WTC11 (cell line): Measurements from ENCODE around the gene IFFO2. TPM values are rescaled to one million over a fixed set of nuclear protein-coding genes. Genes with fewer than 3 reads are reported as not detected.

Source experiments
- ATAC-seq: fragments of 200-7000 bp; cut with Tn5 transposase; 2 replicates; pipeline ENCODE4 v1.10.0; 2021; ENCODE audit warnings: mild to moderate bottlenecking, moderate library complexity
- CTCF ChIA-PET: fragments of 300-600 bp; sonication (Branson Sonifier 250); formaldehyde crosslinking; loops from one replicate; lab custom pipeline; 2021; ENCODE audit warnings: antibody characterized with exemption; lab: Charles Lee
- POLR2A ChIA-PET: fragments of 350-600 bp; sonication (Branson Sonifier 250); formaldehyde crosslinking; loops from one replicate; lab custom pipeline; 2021; ENCODE audit warnings: antibody characterized with exemption; lab: Charles Lee
- DNase-seq: peaks from one replicate; pipeline ENCODE4 v3.0.0; 2021; ENCODE audit warnings: low spot score
- H3K27ac Mint-ChIP-seq: 2 replicates; pipeline ENCODE4 v1.8.0; 2021; ENCODE audit warnings: mixed read lengths
- H3K27me3 Mint-ChIP-seq: 2 replicates; pipeline ENCODE4 v1.8.0; 2021; ENCODE audit warnings: low read depth, mild to moderate bottlenecking, moderate library complexity, mixed read lengths
- H3K36me3 Mint-ChIP-seq: 2 replicates; pipeline ENCODE4 v1.8.0; 2021; ENCODE audit warnings: mixed read lengths
- H3K4me1 Mint-ChIP-seq: 2 replicates; pipeline ENCODE4 v1.8.0; 2022; ENCODE audit warnings: mixed read lengths
- H3K4me3 Mint-ChIP-seq: 2 replicates; pipeline ENCODE4 v1.8.0; 2021; ENCODE audit warnings: mild to moderate bottlenecking, moderate library complexity, mixed read lengths
- H3K9me3 Mint-ChIP-seq: 2 replicates; pipeline ENCODE4 v1.8.0; 2021; ENCODE audit warnings: mixed read lengths
- ATF2 ChIP-seq: sonication (generic); formaldehyde crosslinking; IDR thresholded peaks from 2 replicates; pipeline ENCODE4 v1.8.1; 2022; ENCODE audit warnings: low read depth, missing genetic modification reagents, borderline replicate concordance
- CDX4 ChIP-seq: fragments of 250-450 bp; sonication (Bioruptor Pico); IDR thresholded peaks from 2 replicates; pipeline ENCODE4 v1.9.0; 2021; ENCODE audit warnings: moderate library complexity, mild to moderate bottlenecking, inconsistent platforms, borderline replicate concordance
- ELF4 ChIP-seq: sonication (generic); formaldehyde crosslinking; IDR thresholded peaks from 2 replicates; pipeline ENCODE4 v1.8.1; 2022; ENCODE audit warnings: low read depth, mild to moderate bottlenecking, moderate library complexity, missing genetic modification reagents
- GTF2I ChIP-seq: fragments of 250-450 bp; sonication (Bioruptor Pico); conservative IDR thresholded peaks from 2 replicates; pipeline ENCODE4 v1.4.0; 2021; ENCODE audit warnings: mild to moderate bottlenecking
- JUN ChIP-seq: sonication (generic); formaldehyde crosslinking; IDR thresholded peaks from 2 replicates; pipeline ENCODE4 v1.8.0; 2023; ENCODE audit warnings: mild to moderate bottlenecking, missing genetic modification reagents
- MAX ChIP-seq: sonication (generic); formaldehyde crosslinking; IDR thresholded peaks from 2 replicates; pipeline ENCODE4 v1.8.0; 2022; ENCODE audit warnings: mild to moderate bottlenecking, missing genetic modification reagents
- MYBL2 ChIP-seq: sonication (generic); formaldehyde crosslinking; IDR thresholded peaks from 2 replicates; pipeline ENCODE4 v1.8.1; 2023; ENCODE audit warnings: mild to moderate bottlenecking, moderate library complexity, missing genetic modification reagents
- OVOL2 ChIP-seq: fragments of 250-450 bp; sonication (Bioruptor Pico); IDR thresholded peaks from 2 replicates; pipeline ENCODE4 v1.9.0; 2021; ENCODE audit warnings: mild to moderate bottlenecking, borderline replicate concordance
- SMAD3 ChIP-seq: sonication (generic); formaldehyde crosslinking; IDR thresholded peaks from 2 replicates; pipeline ENCODE4 v1.8.0; 2022; ENCODE audit warnings: missing genetic modification reagents, mild to moderate bottlenecking, borderline replicate concordance
- SOX15 ChIP-seq: fragments of 250-450 bp; sonication (Bioruptor Pico); IDR thresholded peaks from 2 replicates; pipeline ENCODE4 v1.9.0; 2021; ENCODE audit warnings: mild to moderate bottlenecking
- TEAD4 ChIP-seq: sonication (generic); formaldehyde crosslinking; IDR thresholded peaks from 2 replicates; pipeline ENCODE4 v1.8.0; 2022; ENCODE audit warnings: mild to moderate bottlenecking, missing genetic modification reagents
- ZNF121 ChIP-seq: sonication (generic); formaldehyde crosslinking; IDR thresholded peaks from 2 replicates; pipeline ENCODE4 v1.8.0; 2023; ENCODE audit warnings: missing genetic modification reagents
- ZNF138 ChIP-seq: sonication (generic); formaldehyde crosslinking; conservative IDR thresholded peaks from 2 replicates; pipeline ENCODE4 v1.8.1; 2022; ENCODE audit warnings: mild to moderate bottlenecking, moderate library complexity, missing genetic modification reagents
- ZNF219 ChIP-seq: sonication (generic); formaldehyde crosslinking; IDR thresholded peaks from 2 replicates; pipeline ENCODE4 v1.8.0; 2023; ENCODE audit warnings: missing genetic modification reagents, mild to moderate bottlenecking, borderline replicate concordance
- ZNF512 ChIP-seq: sonication (generic); formaldehyde crosslinking; IDR thresholded peaks from 2 replicates; pipeline ENCODE4 v1.8.1; 2022; ENCODE audit warnings: missing genetic modification reagents, borderline replicate concordance
- total RNA-seq: library from RNA; stranded (reverse); gene quantifications from 3 replicates; pipeline ENCODE4 v1.2.3, GENCODE V29; 2021
- TF ChIP-seq, protein P1 (sequence below): sonication (generic); formaldehyde crosslinking; IDR thresholded peaks from 2 replicates; pipeline ENCODE4 v1.8.1; 2022; ENCODE audit warnings: mild to moderate bottlenecking, moderate library complexity, missing genetic modification reagents
- TF ChIP-seq, protein P2 (sequence below): sonication (generic); formaldehyde crosslinking; IDR thresholded peaks from 2 replicates; pipeline ENCODE4 v1.8.1; 2023; ENCODE audit warnings: mild to moderate bottlenecking, missing genetic modification reagents, moderate library complexity
- TF ChIP-seq, protein P3 (sequence below): sonication (generic); formaldehyde crosslinking; IDR thresholded peaks from 2 replicates; pipeline ENCODE4 v1.8.0; 2022; ENCODE audit warnings: mild to moderate bottlenecking, missing genetic modification reagents
- TF ChIP-seq, protein P4 (sequence below): sonication (generic); formaldehyde crosslinking; IDR thresholded peaks from 2 replicates; pipeline ENCODE4 v1.8.1; 2023; ENCODE audit warnings: mild to moderate bottlenecking, missing genetic modification reagents, moderate library complexity

IFFO2 gene
- total RNA-seq, 1 experiment from 2014 or later = 8.1 TPM

DNA sequence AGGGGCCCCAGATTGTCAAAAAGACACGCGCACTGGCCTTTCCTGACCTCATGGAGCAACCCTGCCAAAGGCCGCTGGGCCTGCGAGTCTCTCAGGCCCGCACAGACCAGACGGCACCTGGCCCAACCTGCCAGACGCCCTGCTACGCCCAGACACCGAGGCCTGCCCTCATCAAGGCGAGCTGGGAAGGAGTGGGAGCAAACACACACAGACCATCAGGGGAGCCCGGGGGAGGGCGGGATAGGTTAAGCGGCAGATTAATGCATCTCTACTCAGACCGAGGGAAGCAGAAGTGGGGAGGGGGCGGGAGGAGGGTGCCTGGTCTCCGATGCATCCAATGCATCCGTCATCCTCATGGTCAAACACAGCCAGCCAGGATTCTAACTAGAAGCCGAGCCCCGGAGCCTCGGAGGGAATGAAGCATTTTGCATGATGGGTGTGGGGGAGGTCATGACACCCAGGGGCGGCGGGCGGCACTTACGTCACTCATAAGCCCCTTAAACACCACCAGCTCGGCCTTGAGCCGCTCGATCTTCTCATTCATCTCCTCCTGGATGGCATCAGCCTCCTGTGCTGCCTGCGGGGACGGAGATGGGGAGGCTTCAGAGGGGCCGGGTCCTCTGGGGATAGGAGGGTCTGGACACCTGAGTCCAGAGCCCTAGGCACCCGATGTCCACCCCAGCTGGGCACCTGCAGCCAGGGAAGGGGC, 37.1 kb downstream of the IFFO2 start (continued):
- TF ChIP-seq, protein P1, sequence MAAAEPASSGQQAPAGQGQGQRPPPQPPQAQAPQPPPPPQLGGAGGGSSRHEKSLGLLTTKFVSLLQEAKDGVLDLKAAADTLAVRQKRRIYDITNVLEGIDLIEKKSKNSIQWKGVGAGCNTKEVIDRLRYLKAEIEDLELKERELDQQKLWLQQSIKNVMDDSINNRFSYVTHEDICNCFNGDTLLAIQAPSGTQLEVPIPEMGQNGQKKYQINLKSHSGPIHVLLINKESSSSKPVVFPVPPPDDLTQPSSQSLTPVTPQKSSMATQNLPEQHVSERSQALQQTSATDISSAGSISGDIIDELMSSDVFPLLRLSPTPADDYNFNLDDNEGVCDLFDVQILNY (CRISPR knock-in tag) = no peak
- TF ChIP-seq MYBL2 = no peak
- no peak for TF ChIP-seq ATF2 (CRISPR knock-in tag)
- TF ChIP-seq, protein P2, sequence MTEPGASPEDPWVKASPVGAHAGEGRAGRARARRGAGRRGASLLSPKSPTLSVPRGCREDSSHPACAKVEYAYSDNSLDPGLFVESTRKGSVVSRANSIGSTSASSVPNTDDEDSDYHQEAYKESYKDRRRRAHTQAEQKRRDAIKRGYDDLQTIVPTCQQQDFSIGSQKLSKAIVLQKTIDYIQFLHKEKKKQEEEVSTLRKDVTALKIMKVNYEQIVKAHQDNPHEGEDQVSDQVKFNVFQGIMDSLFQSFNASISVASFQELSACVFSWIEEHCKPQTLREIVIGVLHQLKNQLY = no peak
- TF ChIP-seq, protein P3, sequence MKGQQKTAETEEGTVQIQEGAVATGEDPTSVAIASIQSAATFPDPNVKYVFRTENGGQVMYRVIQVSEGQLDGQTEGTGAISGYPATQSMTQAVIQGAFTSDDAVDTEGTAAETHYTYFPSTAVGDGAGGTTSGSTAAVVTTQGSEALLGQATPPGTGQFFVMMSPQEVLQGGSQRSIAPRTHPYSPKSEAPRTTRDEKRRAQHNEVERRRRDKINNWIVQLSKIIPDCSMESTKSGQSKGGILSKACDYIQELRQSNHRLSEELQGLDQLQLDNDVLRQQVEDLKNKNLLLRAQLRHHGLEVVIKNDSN (CRISPR knock-in tag) = no peak
- no peak for TF ChIP-seq ZNF512 (CRISPR knock-in tag)

- CTCF ChIA-PET = interaction anchor here (1.6 kb wide), 1 partner anchor 43 kb away, joined by 3 read pairs; no protein-coding TSS in a partner anchor
Measured at GRCh38 chr1:18918417-18918816, 38.1 kb downstream of the IFFO2 start.

More at GRCh38 chr1:18918417-18918816, 38.1 kb downstream of the IFFO2 start:
- peaks cover 9% of the 10 kb centered on the region for H3K4me1 Mint-ChIP-seq
- TF ChIP-seq ZNF121 (CRISPR knock-in tag) = no peak
- no peak for TF ChIP-seq JUN (CRISPR knock-in tag)
- TF ChIP-seq, protein P4, sequence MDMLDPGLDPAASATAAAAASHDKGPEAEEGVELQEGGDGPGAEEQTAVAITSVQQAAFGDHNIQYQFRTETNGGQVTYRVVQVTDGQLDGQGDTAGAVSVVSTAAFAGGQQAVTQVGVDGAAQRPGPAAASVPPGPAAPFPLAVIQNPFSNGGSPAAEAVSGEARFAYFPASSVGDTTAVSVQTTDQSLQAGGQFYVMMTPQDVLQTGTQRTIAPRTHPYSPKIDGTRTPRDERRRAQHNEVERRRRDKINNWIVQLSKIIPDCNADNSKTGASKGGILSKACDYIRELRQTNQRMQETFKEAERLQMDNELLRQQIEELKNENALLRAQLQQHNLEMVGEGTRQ = no peak
- TF ChIP-seq OVOL2 (CRISPR knock-in tag) = no peak
- TF ChIP-seq ELF4 (CRISPR knock-in tag) = no peak
- no peak for TF ChIP-seq MAX (CRISPR knock-in tag)
- no peak for TF ChIP-seq TEAD4 (CRISPR knock-in tag)
- TF ChIP-seq GTF2I (CRISPR knock-in tag) = no peak
- TF ChIP-seq ZNF138 = no peak
- no peak for TF ChIP-seq SMAD3
- TF ChIP-seq ZNF219 (CRISPR knock-in tag) = no peak
- TF ChIP-seq CDX4 (CRISPR knock-in tag) = no peak
- TF ChIP-seq SOX15 = no peak
- TF ChIP-seq, protein P1 (CRISPR knock-in tag) = no peak
- ATAC-seq (peak; percentile 34), DNase-seq (no peak)
- no peaks in the 10 kb centered on the region for H3K9me3 Mint-ChIP-seq
- H3K27me3 Mint-ChIP-seq = no peaks in the 10 kb centered on the region
- H3K36me3 Mint-ChIP-seq = no peaks in the 10 kb centered on the region
- no peak overlapping the region for H3K4me3 Mint-ChIP-seq
- POLR2A ChIA-PET = no interaction called here
- peak overlapping the region; percentile 76; the same call in 1 of the 2 replicates for H3K27ac Mint-ChIP-seq
